ENCODE data around the gene RMND5A.
"Not testable (repeated sequence)": the region's sequence is repeated elsewhere in the genome, so short reads cannot be mapped to it uniquely, and the experiment has no call there.

GRCh38 chr2:86741889-86742498 is 21.9 kb downstream of the RMND5A start:
- TF ChIP-seq MZF1 (tag by site-specific recombination; IDR thresholded peaks at IDR 0.05; ENCODE audit: borderline replicate concordance); ZNF140 (tag by site-specific recombination; IDR thresholded peaks at IDR 0.05); SALL2 (tag by site-specific recombination; IDR thresholded peaks at IDR 0.05; ENCODE audit: borderline replicate concordance): not testable (repeated sequence)
- TF ChIP-seq, protein P1, sequence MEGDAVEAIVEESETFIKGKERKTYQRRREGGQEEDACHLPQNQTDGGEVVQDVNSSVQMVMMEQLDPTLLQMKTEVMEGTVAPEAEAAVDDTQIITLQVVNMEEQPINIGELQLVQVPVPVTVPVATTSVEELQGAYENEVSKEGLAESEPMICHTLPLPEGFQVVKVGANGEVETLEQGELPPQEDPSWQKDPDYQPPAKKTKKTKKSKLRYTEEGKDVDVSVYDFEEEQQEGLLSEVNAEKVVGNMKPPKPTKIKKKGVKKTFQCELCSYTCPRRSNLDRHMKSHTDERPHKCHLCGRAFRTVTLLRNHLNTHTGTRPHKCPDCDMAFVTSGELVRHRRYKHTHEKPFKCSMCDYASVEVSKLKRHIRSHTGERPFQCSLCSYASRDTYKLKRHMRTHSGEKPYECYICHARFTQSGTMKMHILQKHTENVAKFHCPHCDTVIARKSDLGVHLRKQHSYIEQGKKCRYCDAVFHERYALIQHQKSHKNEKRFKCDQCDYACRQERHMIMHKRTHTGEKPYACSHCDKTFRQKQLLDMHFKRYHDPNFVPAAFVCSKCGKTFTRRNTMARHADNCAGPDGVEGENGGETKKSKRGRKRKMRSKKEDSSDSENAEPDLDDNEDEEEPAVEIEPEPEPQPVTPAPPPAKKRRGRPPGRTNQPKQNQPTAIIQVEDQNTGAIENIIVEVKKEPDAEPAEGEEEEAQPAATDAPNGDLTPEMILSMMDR (tag by site-specific recombination; IDR thresholded peaks at IDR 0.05): not testable (repeated sequence)
